Transverse colon (tissue), 4 donors: ENCODE data around the gene SLX4IP. TPM values are rescaled to one million over a fixed set of nuclear protein-coding genes. Genes with fewer than 3 reads are reported as not detected.

Source experiments
- DNase-seq: peaks from one replicate; pipeline ENCODE4 v3.0.0-alpha.2; 2019
- H3K27ac ChIP-seq, 4 donors: fragments of 200-600 bp; sonication (generic); 2 replicates each; pipeline ENCODE4 v1.5.1; 2016 to 2018; ENCODE audit warnings: inconsistent platforms in 4 of 4
- H3K27me3 ChIP-seq: fragments of 200-600 bp; sonication (generic); 2 replicates; pipeline ENCODE4 v1.5.1; 2017; ENCODE audit warnings: inconsistent platforms
- H3K36me3 ChIP-seq, 4 donors: fragments of 200-600 bp; sonication (generic); 2 replicates each; pipeline ENCODE4 v1.5.1; 2017 to 2019; ENCODE audit warnings: inconsistent platforms in 4 of 4
- H3K4me1 ChIP-seq, 4 donors: fragments of 200-600 bp; sonication (generic); 2 replicates each; pipeline ENCODE4 v1.5.1; 2017 to 2020; ENCODE audit warnings: inconsistent platforms in 4 of 4
- H3K4me3 ChIP-seq, 4 donors: fragments of 200-600 bp; sonication (generic); 1 replicate in 1 of 4; 2 replicates in 3 of 4; pipeline versions ENCODE4 v1.5.1 to v1.6.1; 2017 to 2019; ENCODE audit warnings: inconsistent platforms in 4 of 4
- H3K9me3 ChIP-seq, 2 donors: fragments of 200-600 bp; sonication (generic); 2 replicates each; pipeline ENCODE4 v1.5.1; 2017 to 2019; ENCODE audit warnings: inconsistent platforms in 2 of 2
- EP300 ChIP-seq: sonication (generic); formaldehyde crosslinking; IDR thresholded peaks from one replicate; pipeline ENCODE4 v1.6.1; 2017; ENCODE audit warnings: antibody characterized with exemption, low read depth
- POLR2A ChIP-seq: fragments of 450-650 bp; IDR thresholded peaks from one replicate; pipeline ENCODE4 v1.6.1; 2016; ENCODE audit warnings: antibody characterized with exemption, mild to moderate bottlenecking, moderate library complexity
- POLR2AphosphoS5 ChIP-seq, 3 donors: sonication (generic); formaldehyde crosslinking; IDR thresholded peaks; one replicate each; pipeline ENCODE4 v1.6.1; 2016; ENCODE audit warnings: antibody characterized with exemption in 3 of 3
- WGBS, 2 donors: methylation state at CpG; one replicate each; pipeline ENCODE4 v1.1.5; 2018; ENCODE audit warnings: low coverage in 1 of 2; 5-methylcytosine and 5-hydroxymethylcytosine counted together
- in situ Hi-C, 4 donors: fragments of 200-750 bp; cut with MboI; loops; one replicate each; pipeline versions ENCODE4 v1.15.0 to v1.15.1; 2017; ENCODE audit warnings: low sequenced_read_pairs in 3 of 4, low pct_ligation_motif_present in 1 of 4, low pct_unique_long_range_greater_than_20kb in 1 of 4
- intact Hi-C: fragments of 100-400 bp; cut with DNase I; formaldehyde crosslinking; loops from one replicate; pipeline ENCODE4 v1.15.1; 2023; ENCODE audit warnings: low total_unique reads
- total RNA-seq, 4 donors: library from RNA; depleted of rRNA; stranded (reverse); fragments of >200 nt; gene quantifications; one replicate each; pipeline ENCODE4 v1.1.0, GENCODE V29; 2016
- TF ChIP-seq, protein P1 (sequence below), 5 experiments: fragments of 200-600 bp in 3 of 5; fragments of 450-650 bp in 2 of 5; sonication (generic) in 3 of 5; IDR thresholded peaks; 1 replicate in 2 of 5; 2 replicates in 3 of 5; pipeline ENCODE4 v1.5.1; 2016 to 2017; ENCODE audit warnings: antibody characterized with exemption in 5 of 5, inconsistent platforms in 3 of 5, mild to moderate bottlenecking in 2 of 5, moderate library complexity in 1 of 5

Gene SLX4IP
- total RNA-seq, 4 donors from 2014 or later = 5.4 to 8.4 (median 7.5) TPM

DNA sequence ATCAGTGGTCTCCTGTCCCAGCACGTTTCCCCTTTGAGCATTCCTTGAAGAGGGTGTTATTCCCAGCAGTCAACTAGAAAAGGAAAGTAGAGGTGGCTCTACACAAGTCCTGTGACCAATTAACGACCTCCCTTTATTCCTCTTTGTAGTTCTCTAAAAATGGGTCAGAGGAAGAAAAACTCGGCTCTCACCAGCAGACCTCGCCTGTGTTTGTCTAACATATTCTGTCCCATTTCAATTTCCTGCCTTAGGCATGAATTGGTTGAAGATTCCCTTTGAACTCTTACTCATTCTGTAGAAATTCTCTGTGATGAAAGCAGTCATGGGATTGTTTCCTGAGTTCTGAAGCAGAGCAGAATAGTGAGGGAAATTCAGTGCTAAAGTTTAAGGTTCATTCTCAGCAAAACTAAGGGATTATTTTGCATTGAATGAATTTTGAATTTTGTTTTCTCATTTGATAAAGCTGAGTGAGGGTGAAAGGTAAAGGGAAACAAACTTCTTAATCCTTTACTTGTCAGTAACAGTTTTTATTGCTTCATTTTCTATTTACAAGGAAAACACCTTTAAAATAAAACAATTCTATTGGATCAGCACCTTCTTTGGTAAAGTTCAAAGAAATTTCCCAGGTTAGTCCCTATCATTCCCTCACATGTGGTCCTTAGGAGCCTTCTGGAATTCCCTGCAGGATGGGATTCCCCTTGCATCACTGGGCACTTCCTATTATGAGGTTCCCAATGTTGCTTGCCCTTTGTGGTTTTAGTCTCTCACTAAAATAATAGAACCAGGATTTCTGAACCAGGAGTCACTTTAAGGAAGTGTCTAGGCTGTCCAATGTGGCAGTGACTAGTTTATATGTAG lies 105.8 kb downstream of the SLX4IP start:
- peak overlapping the region in 2 of 4 donors; percentile 13 to 22 for H3K27ac ChIP-seq
- in situ Hi-C loops = no loop called here

GRCh38 chr20:10541668-10542411 lies 106.7 kb downstream of the SLX4IP start:
- in situ Hi-C loops = no loop called here
- 56% methylated on average over 2 of the region's 2 CpGs; no CpG with 5 or more reads in 1 of the 2 donors for WGBS, 2 donors

More for the DNA sequence above, 105.8 kb downstream of the SLX4IP start:
- no peak overlapping the region for H3K4me3 ChIP-seq
- 17 to 22% methylated on average over 2 to 4 of the region's 4 CpGs for WGBS, 2 donors
- TF ChIP-seq, protein P1, sequence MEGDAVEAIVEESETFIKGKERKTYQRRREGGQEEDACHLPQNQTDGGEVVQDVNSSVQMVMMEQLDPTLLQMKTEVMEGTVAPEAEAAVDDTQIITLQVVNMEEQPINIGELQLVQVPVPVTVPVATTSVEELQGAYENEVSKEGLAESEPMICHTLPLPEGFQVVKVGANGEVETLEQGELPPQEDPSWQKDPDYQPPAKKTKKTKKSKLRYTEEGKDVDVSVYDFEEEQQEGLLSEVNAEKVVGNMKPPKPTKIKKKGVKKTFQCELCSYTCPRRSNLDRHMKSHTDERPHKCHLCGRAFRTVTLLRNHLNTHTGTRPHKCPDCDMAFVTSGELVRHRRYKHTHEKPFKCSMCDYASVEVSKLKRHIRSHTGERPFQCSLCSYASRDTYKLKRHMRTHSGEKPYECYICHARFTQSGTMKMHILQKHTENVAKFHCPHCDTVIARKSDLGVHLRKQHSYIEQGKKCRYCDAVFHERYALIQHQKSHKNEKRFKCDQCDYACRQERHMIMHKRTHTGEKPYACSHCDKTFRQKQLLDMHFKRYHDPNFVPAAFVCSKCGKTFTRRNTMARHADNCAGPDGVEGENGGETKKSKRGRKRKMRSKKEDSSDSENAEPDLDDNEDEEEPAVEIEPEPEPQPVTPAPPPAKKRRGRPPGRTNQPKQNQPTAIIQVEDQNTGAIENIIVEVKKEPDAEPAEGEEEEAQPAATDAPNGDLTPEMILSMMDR (IDR thresholded peaks at IDR 0.05) = no peak
- TF ChIP-seq EP300 = no peak
- no peak for TF ChIP-seq POLR2AphosphoS5 (IDR thresholded peaks at IDR 0.05)
- no peak for TF ChIP-seq POLR2A
- H3K9me3 ChIP-seq = no peaks in the 10 kb centered on the region
- no peak for DNase-seq
- no peaks in the 10 kb centered on the region for H3K27me3 ChIP-seq
- no peaks in the 10 kb centered on the region for H3K36me3 ChIP-seq
- intact Hi-C loops = no loop called here
- H3K4me1 ChIP-seq = peaks cover 3 to 21% (median 11%) of the 10 kb centered on the region in 4 donors

DNA sequence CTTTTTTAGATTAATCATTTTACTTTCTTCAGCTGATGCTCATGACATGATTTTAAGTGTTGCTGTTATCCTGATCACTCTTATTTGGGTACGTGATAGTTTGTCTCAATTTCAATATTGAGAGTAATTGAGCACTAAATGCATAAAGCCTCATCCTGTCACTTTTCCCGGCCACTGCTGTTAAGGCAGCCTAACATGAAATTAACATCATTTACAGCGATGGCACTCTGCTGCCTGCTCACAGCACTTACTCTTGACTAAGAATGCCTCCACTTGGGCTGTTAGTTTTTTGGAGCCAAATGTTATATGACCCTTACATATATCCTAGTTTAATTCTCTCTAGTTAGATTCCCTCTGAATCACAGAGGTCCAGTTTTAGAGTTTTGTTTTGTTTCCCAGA lies 107.3 kb downstream of the SLX4IP start:
- no peak for DNase-seq
- H3K9me3 ChIP-seq = no peaks in the 10 kb centered on the region
- H3K4me3 ChIP-seq = no peak overlapping the region
- WGBS, 2 donors = 87 to 91% methylated on average over 3 of the region's 3 CpGs
- H3K27me3 ChIP-seq = no peaks in the 10 kb centered on the region
- no peak overlapping the region for H3K27ac ChIP-seq
- intact Hi-C loops (no loop called here), in situ Hi-C loops (no loop called here)
- peaks cover 3 to 21% (median 11%) of the 10 kb centered on the region in 4 donors for H3K4me1 ChIP-seq
- no peak for TF ChIP-seq EP300
- no peak for TF ChIP-seq POLR2AphosphoS5 (IDR thresholded peaks at IDR 0.05)
- TF ChIP-seq, protein P1 (IDR thresholded peaks at IDR 0.05) = no peak
- TF ChIP-seq POLR2A = no peak
- no peaks in the 10 kb centered on the region for H3K36me3 ChIP-seq

More at GRCh38 chr20:10541668-10542411, 106.7 kb downstream of the SLX4IP start:
- no peak for DNase-seq
- H3K4me1 ChIP-seq = peaks cover 3 to 21% (median 11%) of the 10 kb centered on the region in 4 donors
- TF ChIP-seq, protein P1 (IDR thresholded peaks at IDR 0.05) = no peak
- TF ChIP-seq POLR2AphosphoS5 (IDR thresholded peaks at IDR 0.05) = no peak
- TF ChIP-seq POLR2A = no peak
- TF ChIP-seq EP300 = no peak
- H3K27ac ChIP-seq = no peak overlapping the region
- no peaks in the 10 kb centered on the region for H3K9me3 ChIP-seq
- no peak overlapping the region for H3K4me3 ChIP-seq
- no peaks in the 10 kb centered on the region for H3K27me3 ChIP-seq
- intact Hi-C loops = no loop called here
- no peaks in the 10 kb centered on the region for H3K36me3 ChIP-seq

DNA sequence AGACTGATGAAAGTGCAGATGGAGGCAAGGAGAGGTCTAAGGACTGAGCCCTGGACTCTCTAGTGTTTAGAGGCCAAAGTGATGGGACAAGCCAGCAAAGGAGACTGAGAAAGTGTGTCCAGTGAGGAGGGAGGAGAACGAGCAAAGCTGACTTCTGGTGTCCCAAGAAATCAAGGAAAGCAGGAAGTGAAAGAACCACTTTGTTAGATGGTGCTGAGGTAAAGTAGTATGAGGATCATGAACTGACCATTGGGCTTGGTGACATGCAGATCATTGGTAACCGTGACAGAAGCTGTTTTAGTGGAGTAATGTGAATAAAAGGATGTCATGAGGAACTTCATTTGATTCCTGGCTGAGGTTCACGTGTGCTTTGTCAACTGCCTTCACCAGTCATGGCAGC lies 108.4 kb downstream of the SLX4IP start:
- intact Hi-C loops = no loop called here

More for the DNA sequence above, 108.4 kb downstream of the SLX4IP start:
- peaks cover 3 to 21% (median 11%) of the 10 kb centered on the region in 4 donors for H3K4me1 ChIP-seq
- in situ Hi-C loops = no loop called here
- H3K4me3 ChIP-seq = no peak overlapping the region
- H3K27me3 ChIP-seq = no peaks in the 10 kb centered on the region
- 87 to 88% methylated on average over 3 of the region's 3 CpGs for WGBS, 2 donors
- H3K36me3 ChIP-seq = no peaks in the 10 kb centered on the region
- no peak for DNase-seq
- H3K9me3 ChIP-seq = no peaks in the 10 kb centered on the region
- TF ChIP-seq EP300 (no peak), POLR2A (no peak), POLR2AphosphoS5 (IDR thresholded peaks at IDR 0.05) (no peak)
- TF ChIP-seq, protein P1 (IDR thresholded peaks at IDR 0.05) = no peak
- no peak overlapping the region for H3K27ac ChIP-seq
